Superior temporal gyrus (tissue), 1 donor: Measurements from ENCODE around the gene ISOC2.
"Not testable (repeated sequence)": the region's sequence is repeated elsewhere in the genome, so short reads cannot be mapped to it uniquely, and the experiment has no call there.

Experiments used
- DNase-seq: peaks from one replicate; pipeline ENCODE4 v3.0.0-alpha.2; 2016; ENCODE audit errors: extremely low spot score

The ISOC2 gene

DNA sequence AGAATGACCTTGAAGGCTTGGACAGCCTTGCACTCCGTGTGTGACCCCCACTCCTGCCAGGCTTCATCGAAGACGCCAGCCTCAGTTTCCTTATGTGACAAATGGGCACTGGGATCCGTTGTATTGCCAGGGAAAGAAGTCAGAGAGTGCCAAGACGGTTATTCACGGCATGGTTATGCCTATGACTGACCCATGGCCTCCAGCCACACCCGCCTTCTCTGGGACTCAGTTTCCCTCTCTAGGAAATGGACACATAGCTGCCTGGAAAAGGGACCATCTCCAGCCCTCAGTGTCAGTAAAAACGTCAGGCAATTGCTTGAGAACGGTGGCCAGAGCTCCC is 52.9 kb downstream of the ISOC2 start:
- DNase-seq: no peak

DNA sequence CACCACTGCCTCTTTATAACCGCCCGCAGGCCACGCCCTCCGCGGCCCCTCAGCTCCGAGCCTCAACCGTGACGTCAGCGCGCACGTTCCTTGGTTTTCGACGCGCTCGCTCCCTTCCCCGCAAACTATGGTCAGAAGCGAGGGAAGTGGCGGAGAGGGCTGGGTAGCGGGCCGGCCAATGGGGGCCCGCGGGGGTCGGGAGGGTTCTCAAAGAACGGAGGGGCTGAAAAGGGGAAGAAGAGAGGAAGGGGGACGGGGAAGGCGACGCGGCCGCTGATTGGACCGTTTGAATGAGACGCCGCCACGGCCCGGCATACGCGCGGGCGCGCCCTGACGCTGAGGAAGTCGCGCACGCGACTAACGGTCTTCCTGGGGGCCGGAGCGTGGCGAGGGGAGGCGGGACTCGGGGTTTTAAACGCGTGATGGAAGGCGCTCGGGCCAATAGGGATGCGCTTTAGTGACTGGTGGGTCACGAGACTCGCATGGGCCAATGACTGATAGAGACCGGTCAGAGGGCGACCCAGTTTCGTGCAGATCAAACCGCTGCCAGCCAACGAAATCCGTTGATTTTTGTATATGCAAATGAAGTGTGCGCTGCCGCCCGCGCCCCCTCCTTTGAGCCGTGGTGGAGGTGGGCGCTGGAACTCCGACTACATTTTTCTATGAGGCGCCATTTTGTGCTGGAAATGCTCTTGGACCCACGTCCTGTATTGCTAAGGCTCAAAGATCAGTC is 53.5 kb downstream of the ISOC2 start:
- DNase-seq: peak; percentile 99

DNA sequence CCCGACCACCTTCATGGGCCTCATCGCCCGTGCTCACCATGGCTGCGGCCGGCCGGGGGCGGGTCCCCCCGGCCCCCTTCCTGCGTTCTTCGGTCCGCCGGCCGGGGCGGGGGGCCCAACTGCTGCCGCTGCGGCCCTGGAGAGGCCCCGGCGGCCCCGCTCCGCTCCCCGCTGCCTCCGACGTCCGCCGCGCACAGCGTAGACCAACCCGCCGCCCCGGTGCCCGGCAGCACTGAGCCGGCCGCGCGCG is 54.0 kb downstream of the ISOC2 start, which contains the start of gene UBE2S:
Gene UBE2S, minus strand, starts transcription at position 239 of the 250 bp plus-strand sequence. Its CDS starts 199 bp downstream, at position 40.
- DNase-seq: not testable (repeated sequence)

DNA sequence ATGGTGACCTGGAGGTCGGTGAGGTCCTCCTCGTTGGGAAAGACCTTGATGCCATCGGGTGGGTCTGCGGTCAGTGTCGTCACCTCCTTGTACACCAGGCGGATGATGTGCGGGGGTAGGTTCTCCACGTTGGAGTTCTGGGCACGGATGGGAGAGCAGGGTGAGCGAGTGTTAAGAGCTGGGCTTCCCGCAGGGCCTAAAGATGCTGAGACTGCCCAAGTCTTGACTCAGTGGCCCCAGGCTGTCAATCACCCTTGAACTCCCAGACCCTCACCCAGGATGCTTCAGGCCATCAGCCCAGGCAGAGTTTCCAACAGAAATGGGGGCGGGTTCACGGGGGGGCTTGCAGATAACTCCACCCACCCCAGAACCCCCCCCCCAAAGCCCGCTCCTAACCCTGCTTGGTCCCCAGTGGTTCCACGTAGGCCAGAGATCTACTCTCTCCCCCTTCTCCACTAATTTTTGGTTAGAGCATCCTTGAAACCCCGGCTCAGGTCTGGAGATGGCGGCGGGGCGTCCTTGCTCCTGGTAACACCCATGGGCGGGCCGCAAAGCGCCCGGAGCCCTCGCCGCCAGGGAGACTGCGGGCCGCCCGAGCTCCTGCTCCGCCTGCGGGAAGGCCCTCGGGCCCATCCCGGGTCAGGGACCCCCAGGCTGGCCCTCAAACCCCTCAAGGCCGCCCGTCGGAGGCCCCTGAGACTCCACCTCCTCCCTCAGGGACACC is 54.5 kb downstream of the ISOC2 start:
- DNase-seq: no peak

DNA sequence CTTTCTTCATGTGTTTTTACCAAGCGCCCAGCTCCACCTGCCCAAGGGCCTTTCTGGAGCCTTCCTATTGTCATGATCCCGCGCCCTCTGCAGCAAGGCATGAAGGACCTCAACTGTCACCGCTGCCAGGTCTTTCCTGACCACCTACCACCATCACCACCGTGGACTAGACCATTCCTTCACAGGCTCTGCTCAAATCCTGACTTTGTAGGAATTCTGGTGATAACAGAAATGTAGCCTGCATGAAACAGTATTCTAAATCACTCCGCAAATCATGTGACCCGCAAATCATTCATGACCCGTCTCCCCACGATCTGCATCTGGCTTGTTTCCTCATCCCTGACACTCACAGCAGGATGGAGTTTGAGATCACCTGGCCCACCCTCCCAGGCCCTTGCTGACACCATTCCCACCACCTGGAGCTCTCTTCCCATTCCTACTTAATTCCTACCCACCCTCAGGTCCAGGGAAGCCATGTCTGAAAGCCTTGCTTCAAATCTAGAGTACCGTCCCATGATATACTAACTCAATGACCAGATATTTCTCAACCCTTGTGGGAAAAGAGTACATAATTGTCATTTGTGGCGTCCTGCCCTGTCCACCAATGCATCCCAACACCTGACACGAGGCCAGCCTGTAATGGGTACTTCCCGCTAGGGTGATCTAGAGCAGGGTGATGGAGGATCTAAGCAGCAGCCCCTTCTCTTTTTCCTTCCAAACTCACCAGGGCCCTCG is 55.2 kb downstream of the ISOC2 start:
- DNase-seq: no peak

DNA sequence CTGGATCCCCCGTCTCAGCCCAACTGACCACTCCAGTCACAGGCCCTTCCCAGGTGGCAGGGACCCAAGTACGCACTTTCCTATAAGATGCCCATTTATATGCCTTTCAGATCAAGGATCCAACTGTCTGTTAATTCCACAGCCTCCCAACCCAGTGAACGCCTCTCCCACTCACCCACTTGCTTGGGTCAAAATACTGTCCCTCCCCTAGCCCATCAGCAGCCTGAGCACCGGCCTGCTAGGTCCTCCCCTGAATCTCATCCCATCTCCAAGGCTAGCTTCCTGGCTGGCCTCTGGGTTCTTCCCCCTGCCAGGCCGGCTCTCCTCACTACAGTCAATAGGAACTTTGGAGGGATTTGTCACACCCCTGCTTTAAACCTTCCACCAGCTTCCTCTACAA is 55.8 kb downstream of the ISOC2 start:
- no peak for DNase-seq
